A549 (cell line): ENCODE measurements around the gene ADGRG6. TPM values are rescaled to one million over a fixed set of nuclear protein-coding genes. Genes with fewer than 3 reads are reported as not detected.

Experiments used
- ATAC-seq, 2 experiments: fragments of 200-7000 bp in 1 of 2; fragments of >200 bp in 1 of 2; cut with Nextera tagmentation in 1 of 2; cut with Tn5 transposase in 1 of 2; 3 replicates each; pipeline versions ENCODE4 v1.8.0 to v1.9.1; 2018 to 2020; ENCODE audit warnings: mild to moderate bottlenecking in 1 of 2, moderate library complexity in 1 of 2
- CTCF ChIA-PET: fragments of 300-600 bp; sonication (Branson Sonifier 250); formaldehyde crosslinking; extraction: SDS; loops from one replicate; lab custom pipeline; 2021; ENCODE audit warnings: antibody characterized with exemption, inconsistent platforms; lab: Yijun Ruan, JAX
- POLR2A ChIA-PET: fragments of 350-600 bp; formaldehyde crosslinking; extraction: SDS; loops from one replicate; lab custom pipeline; 2021; ENCODE audit warnings: antibody characterized with exemption, inconsistent platforms; lab: Yijun Ruan, JAX
- DNase-seq, 2 experiments: peaks; one replicate each; pipeline versions ENCODE4 v3.0.0 to v3.0.0-alpha.2; 2011 to 2016; ENCODE audit warnings: low read depth in 1 of 2, low spot score in 1 of 2
- FAIRE-seq: peaks from 2 replicates; lab custom pipeline; 2011; peaks lifted over from hg19 to GRCh38; lab: Jason Lieb, UNC
- H3K27ac ChIP-seq, 2 experiments: fragments of >200 bp; sonication (Bioruptor Twin); formaldehyde crosslinking; 3 replicates each; pipeline ENCODE4 v1.5.1; 2016 to 2017
- H3K4me1 ChIP-seq: fragments of >200 bp; sonication (Bioruptor Twin); formaldehyde crosslinking; 3 replicates; pipeline ENCODE4 v1.6.1; 2016
- H3K4me2 ChIP-seq: fragments of >200 bp; sonication (Bioruptor Twin); formaldehyde crosslinking; 3 replicates; pipeline ENCODE4 v1.6.1; 2016
- H3K4me3 ChIP-seq: fragments of >200 bp; sonication (Bioruptor Twin); formaldehyde crosslinking; 3 replicates; pipeline ENCODE4 v1.5.1; 2016
- H3K9me3 ChIP-seq: fragments of >200 bp; sonication (Bioruptor Twin); formaldehyde crosslinking; 3 replicates; pipeline ENCODE4 v1.6.1; 2016
- BCL3 ChIP-seq: fragments of >200 bp; sonication (Bioruptor Twin); formaldehyde crosslinking; IDR thresholded peaks from 3 replicates; pipeline ENCODE4 v1.6.1; 2016
- BHLHE40 ChIP-seq: IDR thresholded peaks from 2 replicates; pipeline ENCODE4 v1.6.1; 2012; ENCODE audit warnings: low read depth, low read length, inconsistent platforms
- CEBPB ChIP-seq, 2 experiments: fragments of >200 bp in 1 of 2; sonication (Bioruptor Twin) in 1 of 2; formaldehyde crosslinking in 1 of 2; IDR thresholded peaks; 2 replicates each; pipeline ENCODE4 v1.6.1; 2012 to 2016
- EHF ChIP-seq: fragments of 250-450 bp; sonication (Bioruptor Pico); IDR thresholded peaks from 2 replicates; pipeline ENCODE4 v1.5.0; 2020; ENCODE audit warnings: mild to moderate bottlenecking
- FOSL2 ChIP-seq, 2 experiments: fragments of 450-650 bp in 1 of 2; fragments of >200 bp in 1 of 2; sonication (Bioruptor Twin) in 1 of 2; formaldehyde crosslinking; IDR thresholded peaks; 2 replicates each; pipeline versions ENCODE4 v1.5.0 to v1.6.1; 2016 to 2020; ENCODE audit warnings: mild to moderate bottlenecking in 1 of 2, moderate library complexity in 1 of 2
- HDAC2 ChIP-seq: fragments of 200-600 bp; sonication (generic); IDR thresholded peaks from 2 replicates; pipeline ENCODE4 v1.6.1; 2016
- HOXA7 ChIP-seq: fragments of 250-450 bp; sonication (Bioruptor Pico); IDR thresholded peaks from 2 replicates; pipeline ENCODE4 v1.5.0; 2020; ENCODE audit warnings: mild to moderate bottlenecking, moderate library complexity
- HOXB5 ChIP-seq: fragments of 250-450 bp; sonication (Bioruptor Pico); IDR thresholded peaks from 2 replicates; pipeline ENCODE4 v1.5.0; 2020; ENCODE audit warnings: mild to moderate bottlenecking, moderate library complexity
- JUN ChIP-seq, 2 experiments: fragments of >200 bp; sonication (Bioruptor Twin); formaldehyde crosslinking; IDR thresholded peaks; 2 replicates in 1 of 2; 3 replicates in 1 of 2; pipeline ENCODE4 v1.6.1; 2016 to 2017
- KDM1A ChIP-seq: fragments of 200-600 bp; sonication (generic); IDR thresholded peaks from 2 replicates; pipeline ENCODE4 v1.6.1; 2016; ENCODE audit warnings: low read depth, mild to moderate bottlenecking
- MAFK ChIP-seq: fragments of 450-650 bp; IDR thresholded peaks from 2 replicates; pipeline ENCODE4 v1.6.1; 2014; ENCODE audit not compliant: partially characterized antibody
- MAX ChIP-seq: IDR thresholded peaks from 2 replicates; pipeline ENCODE4 v1.6.1; 2012
- MAZ ChIP-seq: fragments of 150-350 bp; IDR thresholded peaks from 2 replicates; pipeline ENCODE4 v1.6.1; 2014; ENCODE audit warnings: antibody characterized with exemption, low read depth, low read length, borderline replicate concordance
- MYC ChIP-seq: IDR thresholded peaks from 2 replicates; pipeline ENCODE4 v1.6.1; 2012; ENCODE audit warnings: mild to moderate bottlenecking, inconsistent platforms, low read length, improper control_type of control experiment, borderline replicate concordance
- NR3C1 ChIP-seq: fragments of >200 bp; sonication (Bioruptor Twin); formaldehyde crosslinking; IDR thresholded peaks from 3 replicates; pipeline ENCODE4 v1.6.1; 2017
- POLR2AphosphoS2 ChIP-seq: conservative IDR thresholded peaks from 2 replicates; pipeline ENCODE4 v1.6.1; 2012; ENCODE audit warnings: low read length, improper control_type of control experiment, inconsistent platforms
- RAD21 ChIP-seq, 2 experiments: fragments of >200 bp in 1 of 2; sonication (Bioruptor Twin) in 1 of 2; formaldehyde crosslinking in 1 of 2; IDR thresholded peaks in 1 of 2; conservative IDR thresholded peaks in 1 of 2; 2 replicates in 1 of 2; 3 replicates in 1 of 2; pipeline ENCODE4 v1.6.1; 2012 to 2018; ENCODE audit warnings: inconsistent platforms in 1 of 2
- RCOR1 ChIP-seq: fragments of 150-350 bp; IDR thresholded peaks from 2 replicates; pipeline ENCODE4 v1.6.1; 2014; ENCODE audit warnings: antibody characterized with exemption, low read length, low read depth
- RNF2 ChIP-seq: fragments of 200-600 bp; sonication (generic); IDR thresholded peaks from 2 replicates; pipeline ENCODE4 v1.6.1; 2016; ENCODE audit warnings: low read depth, mild to moderate bottlenecking, antibody characterized with exemption, moderate library complexity, borderline replicate concordance
- TP53 ChIP-seq: fragments of 250-450 bp; sonication (Bioruptor Pico); IDR thresholded peaks from 2 replicates; pipeline ENCODE4 v1.5.0; 2021; ENCODE audit warnings: mild to moderate bottlenecking, moderate library complexity
- ZC3H11A ChIP-seq: fragments of 450-650 bp; IDR thresholded peaks from 2 replicates; pipeline ENCODE4 v1.6.1; 2014; ENCODE audit warnings: antibody characterized with exemption, mild to moderate bottlenecking
- ZNF302 ChIP-seq: fragments of 250-450 bp; sonication (Bioruptor Pico); IDR thresholded peaks from 2 replicates; pipeline ENCODE4 v1.9.0; 2021; ENCODE audit warnings: inconsistent platforms, mild to moderate bottlenecking, moderate library complexity
- WGBS: methylation state at CpG from one replicate; pipeline ENCODE4 v1.1.6; 2017; ENCODE audit errors: missing lambda C conversion rate; 5-methylcytosine and 5-hydroxymethylcytosine counted together
- polyA plus RNA-seq, 4 experiments: library from polyadenylated mRNA; depleted of rRNA in 3 of 4; stranded (reverse); fragments of >200 nt; fragmentation: RNase III in 1 of 4; extraction: RNeasy Plus Mini Kit Qiagen cat#74134 plus additional on column Dnase treatment in 1 of 4; gene quantifications; 2 replicates in 3 of 4; 3 replicates in 1 of 4; pipeline ENCODE4 v1.2.3, GENCODE V29; 2011 to 2017
- TF ChIP-seq, protein P1 (sequence below): fragments of >200 bp; sonication (Bioruptor Twin); formaldehyde crosslinking; IDR thresholded peaks from 2 replicates; pipeline ENCODE4 v1.6.1; 2016
- TF ChIP-seq, protein P2 (sequence below): fragments of 200-600 bp; sonication (generic); IDR thresholded peaks from 2 replicates; pipeline ENCODE4 v1.6.1; 2016; ENCODE audit warnings: antibody characterized with exemption, mild to moderate bottlenecking, moderate library complexity

Gene ADGRG6
- polyA plus RNA-seq, 2 of the 4 experiments (the other 2 are of a cell fraction) = 55.4 to 181 TPM

DNA sequence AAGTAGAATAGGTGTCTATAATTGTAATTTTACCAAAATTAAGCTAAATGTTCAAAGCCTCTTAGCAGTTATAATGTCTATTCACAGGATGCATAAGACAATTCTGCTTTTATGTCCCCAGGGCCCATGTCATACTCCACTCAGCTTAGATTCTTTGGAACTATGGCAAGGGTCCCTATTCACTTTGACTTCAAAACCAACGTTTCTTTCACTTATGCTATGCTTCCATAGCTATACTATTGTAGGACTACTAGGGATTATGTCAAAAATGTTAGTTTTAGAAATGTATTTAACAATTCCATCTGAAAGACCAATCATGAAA, 15.8 kb upstream of the ADGRG6 start:
- no peak for DNase-seq
- no peak for ATAC-seq
- Histone ChIP-seq H3K4me2 (peak overlapping the region; percentile 31; the same call in 1 of the 3 replicates), H3K4me1 (peaks cover 5% of the 10 kb centered on the region; the same call in 1 of the 3 replicates), H3K4me3 (no peak overlapping the region), H3K9me3 (no peaks in the 10 kb centered on the region), H3K27ac (peak overlapping the region in 1 of 2 experiments; percentile 5; a peak in 1 of 6 replicates)
- POLR2A ChIA-PET = no interaction called here
- 39% methylated on average over 1 of the region's 1 CpG for WGBS
- CTCF ChIA-PET = interaction anchor here (1.2 to 1.8 kb wide), 2 partner anchors 15 to 139 kb away, joined by 3 to 6 read pairs; partner anchors contain the start of genes ADGRG6, NMBR and VTA1
- TF ChIP-seq MAFK (no peak), BCL3 (no peak), MAZ (no peak), EHF (no peak), HOXB5 (CRISPR knock-in tag) (no peak), MYC (no peak), POLR2AphosphoS2 (no peak), ZC3H11A (no peak), CEBPB (IDR thresholded peaks at IDR 0.05) (no peak), JUN (IDR thresholded peaks at IDR 0.05) (no peak), TP53 (CRISPR knock-in tag) (no peak), RAD21 (conservative IDR thresholded peaks at IDR 0.05 in 1 of 2, IDR thresholded peaks at IDR 0.05 in 1 of 2) (no peak)
- FAIRE-seq = no peak

- TF ChIP-seq ZNF302 (CRISPR knock-in tag) (no peak), FOSL2 (IDR thresholded peaks at IDR 0.05) (no peak), FOSL2 (CRISPR knock-in tag; IDR thresholded peaks at IDR 0.05) (no peak), RCOR1 (no peak), MAFK (no peak), HOXA7 (CRISPR knock-in tag) (no peak), CEBPB (IDR thresholded peaks at IDR 0.05) (no peak), HDAC2 (no peak), MAX (no peak), MYC (no peak), TP53 (CRISPR knock-in tag) (no peak), MAZ (no peak), JUN (IDR thresholded peaks at IDR 0.05) (no peak), POLR2AphosphoS2 (no peak), ZC3H11A (no peak), BHLHE40 (no peak), RNF2 (no peak), NR3C1 (no peak), KDM1A (no peak)
- TF ChIP-seq, protein P1, sequence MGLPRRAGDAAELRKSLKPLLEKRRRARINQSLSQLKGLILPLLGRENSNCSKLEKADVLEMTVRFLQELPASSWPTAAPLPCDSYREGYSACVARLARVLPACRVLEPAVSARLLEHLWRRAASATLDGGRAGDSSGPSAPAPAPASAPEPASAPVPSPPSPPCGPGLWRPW = no peak
- TF ChIP-seq, protein P2, sequence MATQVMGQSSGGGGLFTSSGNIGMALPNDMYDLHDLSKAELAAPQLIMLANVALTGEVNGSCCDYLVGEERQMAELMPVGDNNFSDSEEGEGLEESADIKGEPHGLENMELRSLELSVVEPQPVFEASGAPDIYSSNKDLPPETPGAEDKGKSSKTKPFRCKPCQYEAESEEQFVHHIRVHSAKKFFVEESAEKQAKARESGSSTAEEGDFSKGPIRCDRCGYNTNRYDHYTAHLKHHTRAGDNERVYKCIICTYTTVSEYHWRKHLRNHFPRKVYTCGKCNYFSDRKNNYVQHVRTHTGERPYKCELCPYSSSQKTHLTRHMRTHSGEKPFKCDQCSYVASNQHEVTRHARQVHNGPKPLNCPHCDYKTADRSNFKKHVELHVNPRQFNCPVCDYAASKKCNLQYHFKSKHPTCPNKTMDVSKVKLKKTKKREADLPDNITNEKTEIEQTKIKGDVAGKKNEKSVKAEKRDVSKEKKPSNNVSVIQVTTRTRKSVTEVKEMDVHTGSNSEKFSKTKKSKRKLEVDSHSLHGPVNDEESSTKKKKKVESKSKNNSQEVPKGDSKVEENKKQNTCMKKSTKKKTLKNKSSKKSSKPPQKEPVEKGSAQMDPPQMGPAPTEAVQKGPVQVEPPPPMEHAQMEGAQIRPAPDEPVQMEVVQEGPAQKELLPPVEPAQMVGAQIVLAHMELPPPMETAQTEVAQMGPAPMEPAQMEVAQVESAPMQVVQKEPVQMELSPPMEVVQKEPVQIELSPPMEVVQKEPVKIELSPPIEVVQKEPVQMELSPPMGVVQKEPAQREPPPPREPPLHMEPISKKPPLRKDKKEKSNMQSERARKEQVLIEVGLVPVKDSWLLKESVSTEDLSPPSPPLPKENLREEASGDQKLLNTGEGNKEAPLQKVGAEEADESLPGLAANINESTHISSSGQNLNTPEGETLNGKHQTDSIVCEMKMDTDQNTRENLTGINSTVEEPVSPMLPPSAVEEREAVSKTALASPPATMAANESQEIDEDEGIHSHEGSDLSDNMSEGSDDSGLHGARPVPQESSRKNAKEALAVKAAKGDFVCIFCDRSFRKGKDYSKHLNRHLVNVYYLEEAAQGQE = no peak
- Histone ChIP-seq H3K9me3 (no peaks in the 10 kb centered on the region), H3K27ac (0 out of 6 replicates have a peak overlapping the region, but pooled peaks of 1 of the 2 experiments have one; percentile 33), H3K4me1 (peaks cover 5% of the 10 kb centered on the region; the same call in 1 of the 3 replicates), H3K4me2 (no peak overlapping the region), H3K4me3 (no peak overlapping the region)
- DNase-seq = no peak
- FAIRE-seq = no peak
- POLR2A ChIA-PET = no interaction called here
- CTCF ChIA-PET = interaction anchor here (0.9 to 1.6 kb wide), 2 partner anchors 9 to 15 kb away, joined by 3 to 4 read pairs; no protein-coding TSS in a partner anchor
- WGBS = 95% methylated on average over 6 of the region's 6 CpGs
- no peak for ATAC-seq
Observed at GRCh38 chr6:142289687-142290086, 12.1 kb upstream of the ADGRG6 start.
